Natural killer cell (primary cell): ENCODE data around the gene PAQR5. TPM values are rescaled to one million over a fixed set of nuclear protein-coding genes. Genes with fewer than 3 reads are reported as not detected.

ENCODE experiments used
- ATAC-seq, 3 donors: fragments of 150-1000 bp in 2 of 3; fragments of 200-7000 bp in 1 of 3; cut with Tn5 transposase; 1 replicate in 1 of 3; 2 replicates in 2 of 3; pipeline ENCODE4 v1.10.0; 2021; ENCODE audit warnings: mild to moderate bottlenecking in 2 of 3, moderate library complexity in 2 of 3
- DNase-seq, 2 donors: peaks; one replicate each; pipeline versions ENCODE4 v3.0.0 to v3.0.0-alpha.2; 2013 to 2021; ENCODE audit warnings: mixed read lengths in 1 of 2
- H3K27ac ChIP-seq: one replicate; pipeline ENCODE4 v1.5.1; 2013; ENCODE audit warnings: mild to moderate bottlenecking, low read length
- H3K27me3 ChIP-seq: one replicate; pipeline ENCODE4 v1.6.1; 2013; ENCODE audit warnings: low read length; ENCODE audit not compliant: control insufficient read depth, insufficient read depth
- H3K36me3 ChIP-seq: one replicate; pipeline ENCODE4 v1.6.1; 2013; ENCODE audit warnings: low read length; ENCODE audit not compliant: control insufficient read depth, insufficient read depth
- H3K4me1 ChIP-seq: one replicate; pipeline ENCODE4 v1.6.1; 2013; ENCODE audit warnings: low read length; ENCODE audit not compliant: control insufficient read depth, insufficient read depth
- H3K4me3 ChIP-seq: one replicate; pipeline ENCODE4 v1.5.1; 2013; ENCODE audit warnings: low read length
- H3K9me3 ChIP-seq: one replicate; pipeline ENCODE4 v1.6.1; 2013; ENCODE audit warnings: low read length; ENCODE audit not compliant: control insufficient read depth, insufficient read depth
- H3K27ac Mint-ChIP-seq, 2 donors: one replicate each; pipeline ENCODE4 v1.8.0; 2022; ENCODE audit warnings: mild to moderate bottlenecking in 2 of 2, mixed read lengths in 2 of 2, moderate library complexity in 1 of 2
- H3K27me3 Mint-ChIP-seq, 2 donors: one replicate each; pipeline ENCODE4 v1.8.0; 2022; ENCODE audit warnings: low read depth in 2 of 2, mixed read lengths in 2 of 2
- H3K36me3 Mint-ChIP-seq: one replicate; pipeline ENCODE4 v1.8.0; 2022; ENCODE audit warnings: mixed read lengths
- H3K4me1 Mint-ChIP-seq, 2 donors: one replicate each; pipeline ENCODE4 v1.8.0; 2022; ENCODE audit warnings: mixed read lengths in 2 of 2
- H3K4me3 Mint-ChIP-seq: one replicate; pipeline ENCODE4 v1.8.0; 2022; ENCODE audit warnings: mild to moderate bottlenecking, moderate library complexity, mixed read lengths
- H3K9me3 Mint-ChIP-seq, 2 donors: one replicate each; pipeline ENCODE4 v1.8.0; 2022; ENCODE audit warnings: mixed read lengths in 2 of 2
- WGBS: methylation state at CpG from one replicate; pipeline ENCODE4 v1.1.7; 2013; ENCODE audit warnings: missing lambda C conversion rate; ENCODE audit not compliant: insufficient coverage; 5-methylcytosine and 5-hydroxymethylcytosine counted together
- intact Hi-C: fragments of 100-400 bp; cut with micrococcal nuclease; formaldehyde crosslinking; loops from one replicate; pipeline ENCODE4 v1.14.2; 2022
- total RNA-seq, 4 donors: library from RNA; stranded (reverse); fragments of 120-200 nt in 1 of 4; gene quantifications; one replicate each; pipeline versions ENCODE4 v1.2.3 to v1.2.4, GENCODE V29; 2013 to 2022
- TF ChIP-seq, protein P1 (sequence below): fragments of 200-600 bp; IDR thresholded peaks from one replicate; pipeline ENCODE4 v1.8.0; 2022; ENCODE audit warnings: antibody characterized with exemption

The PAQR5 gene
- total RNA-seq, 3 donors from 2014 or later (not counting 1 experiment from before 2014, with no cell fraction given): 0.40 to 1.1 (median 0.59) TPM

DNA sequence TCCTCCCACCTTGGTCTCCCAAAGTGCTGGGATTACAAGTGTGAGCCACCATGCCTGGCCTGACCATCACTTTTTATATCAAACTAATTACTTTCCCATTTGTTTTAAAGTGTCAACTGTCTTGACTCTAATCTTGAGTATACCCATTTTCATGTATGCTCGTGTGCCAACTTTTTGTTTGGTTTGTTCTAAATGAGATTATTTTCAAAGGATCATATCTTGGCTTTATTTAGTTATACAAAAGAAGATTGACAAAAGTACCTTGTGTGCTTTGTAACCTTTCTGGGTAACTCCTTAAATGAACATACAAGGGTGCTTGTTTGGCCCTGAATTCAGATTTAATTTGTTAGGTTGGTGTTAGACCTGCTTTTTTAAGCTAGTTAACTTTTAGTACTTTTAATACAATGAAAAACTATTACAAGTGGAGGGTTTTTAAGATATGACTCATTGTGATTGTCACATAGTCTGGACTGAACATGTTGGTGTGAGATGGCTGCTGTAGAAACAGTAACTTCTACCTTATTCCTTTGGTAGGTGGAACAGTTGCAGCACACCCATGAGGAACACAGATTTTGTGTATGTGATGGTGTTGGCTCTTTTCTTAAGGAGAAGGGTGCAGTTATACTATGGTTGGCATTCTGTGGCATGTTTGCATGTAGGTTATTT lies 126.2 kb downstream of the PAQR5 start:
- TF ChIP-seq, protein P1, sequence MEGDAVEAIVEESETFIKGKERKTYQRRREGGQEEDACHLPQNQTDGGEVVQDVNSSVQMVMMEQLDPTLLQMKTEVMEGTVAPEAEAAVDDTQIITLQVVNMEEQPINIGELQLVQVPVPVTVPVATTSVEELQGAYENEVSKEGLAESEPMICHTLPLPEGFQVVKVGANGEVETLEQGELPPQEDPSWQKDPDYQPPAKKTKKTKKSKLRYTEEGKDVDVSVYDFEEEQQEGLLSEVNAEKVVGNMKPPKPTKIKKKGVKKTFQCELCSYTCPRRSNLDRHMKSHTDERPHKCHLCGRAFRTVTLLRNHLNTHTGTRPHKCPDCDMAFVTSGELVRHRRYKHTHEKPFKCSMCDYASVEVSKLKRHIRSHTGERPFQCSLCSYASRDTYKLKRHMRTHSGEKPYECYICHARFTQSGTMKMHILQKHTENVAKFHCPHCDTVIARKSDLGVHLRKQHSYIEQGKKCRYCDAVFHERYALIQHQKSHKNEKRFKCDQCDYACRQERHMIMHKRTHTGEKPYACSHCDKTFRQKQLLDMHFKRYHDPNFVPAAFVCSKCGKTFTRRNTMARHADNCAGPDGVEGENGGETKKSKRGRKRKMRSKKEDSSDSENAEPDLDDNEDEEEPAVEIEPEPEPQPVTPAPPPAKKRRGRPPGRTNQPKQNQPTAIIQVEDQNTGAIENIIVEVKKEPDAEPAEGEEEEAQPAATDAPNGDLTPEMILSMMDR: no peak
- Histone ChIP-seq H3K4me1 (no peaks in the 10 kb centered on the region), H3K36me3 (no peaks in the 10 kb centered on the region), H3K27ac (no peak overlapping the region), H3K27me3 (no peaks in the 10 kb centered on the region), H3K4me3 (no peak overlapping the region), H3K9me3 (no peaks in the 10 kb centered on the region)
- ATAC-seq: no peak
- DNase-seq: no peak
- Mint-ChIP-seq H3K27me3 (no peaks in the 10 kb centered on the region), H3K9me3 (no peaks in the 10 kb centered on the region), H3K36me3 (no peaks in the 10 kb centered on the region), H3K27ac (no peak overlapping the region), H3K4me1 (no peaks in the 10 kb centered on the region), H3K4me3 (no peak overlapping the region)
- intact Hi-C loops: no loop called here
- WGBS: no CpG with 5 or more reads among the region's 1 CpG

DNA sequence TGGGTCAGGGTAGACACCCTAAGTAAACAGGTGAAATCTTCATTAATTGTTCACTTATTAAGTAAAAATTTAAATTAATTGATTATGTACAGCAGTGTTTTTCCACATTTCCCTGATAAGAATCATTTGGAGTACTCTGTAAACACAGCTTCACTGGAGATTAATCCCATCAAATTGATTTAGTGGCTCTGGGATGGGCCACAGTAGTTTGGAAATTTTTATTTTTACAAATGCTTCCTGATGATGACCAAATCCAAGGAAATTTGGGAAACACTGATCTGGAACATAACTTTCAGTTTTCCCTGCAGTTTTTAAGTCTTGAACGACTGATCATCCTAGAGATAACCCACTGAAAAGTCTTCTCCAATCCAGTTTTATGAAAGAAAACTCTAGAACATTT lies 135.1 kb downstream of the PAQR5 start:
- TF ChIP-seq, protein P1: no peak
- Histone ChIP-seq H3K4me1 (no peaks in the 10 kb centered on the region), H3K27me3 (no peaks in the 10 kb centered on the region), H3K27ac (no peak overlapping the region), H3K4me3 (no peak overlapping the region), H3K36me3 (no peaks in the 10 kb centered on the region), H3K9me3 (no peaks in the 10 kb centered on the region)
- H3K27ac Mint-ChIP-seq: no peak overlapping the region
- intact Hi-C loops: no loop called here
- DNase-seq: no peak
- H3K9me3 Mint-ChIP-seq: no peaks in the 10 kb centered on the region
- H3K4me1 Mint-ChIP-seq: no peaks in the 10 kb centered on the region
- ATAC-seq: no peak
- 100% methylated on average over 1 of the region's 1 CpG for WGBS
- H3K36me3 Mint-ChIP-seq: no peaks in the 10 kb centered on the region
- no peaks in the 10 kb centered on the region for H3K27me3 Mint-ChIP-seq
- H3K4me3 Mint-ChIP-seq: no peak overlapping the region

DNA sequence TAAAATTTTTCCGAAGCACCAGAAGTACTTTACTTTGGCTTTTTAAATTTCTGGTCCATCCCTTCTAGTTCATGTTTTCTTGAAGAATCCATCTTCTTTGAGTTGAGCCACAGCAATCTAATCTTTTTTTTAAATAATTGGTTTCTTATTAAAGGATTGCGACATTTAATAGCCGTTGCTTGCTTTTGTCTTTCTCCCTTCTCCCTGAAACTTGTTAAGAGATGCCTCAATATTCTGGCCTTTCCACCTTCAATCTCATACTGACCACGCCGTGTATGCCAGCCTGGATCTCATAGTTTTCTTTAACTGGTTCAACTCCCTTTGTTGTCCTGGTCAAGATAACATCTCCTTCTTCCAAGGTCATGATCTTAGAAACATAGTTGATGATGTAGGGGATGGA lies 135.5 kb downstream of the PAQR5 start:
- Mint-ChIP-seq H3K9me3 (no peaks in the 10 kb centered on the region), H3K27me3 (no peaks in the 10 kb centered on the region), H3K27ac (no peak overlapping the region), H3K36me3 (no peaks in the 10 kb centered on the region), H3K4me1 (no peaks in the 10 kb centered on the region), H3K4me3 (no peak overlapping the region)
- WGBS: 96% methylated on average over 5 of the region's 5 CpGs
- Histone ChIP-seq H3K4me3 (no peak overlapping the region), H3K4me1 (no peaks in the 10 kb centered on the region), H3K27me3 (no peaks in the 10 kb centered on the region), H3K36me3 (no peaks in the 10 kb centered on the region), H3K27ac (no peak overlapping the region), H3K9me3 (no peaks in the 10 kb centered on the region)
- TF ChIP-seq, protein P1: no peak
- ATAC-seq: no peak
- DNase-seq: no peak
- intact Hi-C loops: no loop called here

DNA sequence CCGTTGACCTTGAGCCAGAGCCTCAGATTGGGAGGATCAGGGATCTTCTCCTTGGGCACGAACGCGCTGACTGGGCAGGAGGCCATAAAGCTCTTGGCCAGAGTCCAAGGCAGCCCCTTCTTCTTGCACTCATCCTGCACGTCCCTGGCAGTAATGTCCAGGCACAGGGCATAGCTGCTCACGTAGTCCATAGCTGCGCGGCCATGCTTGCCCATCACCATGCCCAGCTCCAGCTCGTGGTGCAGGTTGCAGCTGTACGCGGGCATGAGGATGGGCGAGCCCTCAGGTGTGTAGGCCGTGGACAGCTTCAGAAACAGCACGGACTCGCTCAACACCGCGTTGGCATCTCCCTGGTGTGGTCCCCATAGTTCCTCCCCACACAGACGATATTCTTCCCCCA lies 136.0 kb downstream of the PAQR5 start:
- intact Hi-C loops: no loop called here
- Mint-ChIP-seq H3K4me3 (no peak overlapping the region), H3K4me1 (no peaks in the 10 kb centered on the region), H3K27me3 (no peaks in the 10 kb centered on the region), H3K27ac (no peak overlapping the region), H3K9me3 (no peaks in the 10 kb centered on the region), H3K36me3 (no peaks in the 10 kb centered on the region)
- WGBS: 98% methylated on average over 18 of the region's 18 CpGs
- Histone ChIP-seq H3K36me3 (no peaks in the 10 kb centered on the region), H3K9me3 (no peaks in the 10 kb centered on the region), H3K27me3 (no peaks in the 10 kb centered on the region), H3K27ac (no peak overlapping the region), H3K4me1 (no peaks in the 10 kb centered on the region), H3K4me3 (no peak overlapping the region)
- no peak for ATAC-seq
- TF ChIP-seq, protein P1: no peak
- no peak for DNase-seq
